GM19452 (cell line): ENCODE data around the gene FAM107B.

ENCODE experiments used
- ATAC-seq: cut with Tn5 transposase; IDR thresholded peaks from one replicate; pipeline ENCODE4 v1.9.1; 2021; ENCODE audit not compliant: unreplicated experiment

Gene FAM107B

GRCh38 chr10:14476006-14476405 lies 298.7 kb downstream of the FAM107B start:
- no peak for ATAC-seq

- no peak for ATAC-seq
Measured at GRCh38 chr10:14474656-14475055, 300.0 kb downstream of the FAM107B start.

DNA sequence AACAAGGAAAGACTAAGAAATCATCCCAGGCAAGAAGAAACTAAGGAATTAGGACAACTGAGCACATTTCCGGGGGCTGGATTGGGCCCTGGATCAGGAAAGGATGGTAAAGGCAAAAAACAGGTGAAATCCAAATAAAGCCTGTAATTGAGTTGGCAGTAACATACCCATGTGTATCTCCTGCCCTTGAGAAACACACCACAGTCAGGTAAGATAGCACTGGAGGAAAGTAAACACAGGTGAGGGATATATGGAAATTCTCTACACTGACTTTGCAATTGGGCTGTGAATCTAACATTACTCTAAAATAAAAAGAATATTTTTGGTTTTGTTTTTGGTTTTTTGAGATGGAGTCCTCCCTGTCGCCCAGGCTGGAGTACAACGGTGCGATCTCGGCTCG lies 303.8 kb downstream of the FAM107B start:
- no peak for ATAC-seq

- ATAC-seq: no peak
Measured at GRCh38 chr10:14468726-14469125, 306.0 kb downstream of the FAM107B start.
